HepG2 (cell line): ENCODE measurements around the gene PSMB8. TPM values are rescaled to one million over a fixed set of nuclear protein-coding genes. Genes with fewer than 3 reads are reported as not detected.

Source experiments
- GTF3A ChIP-seq: sonication (generic); formaldehyde crosslinking; conservative IDR thresholded peaks from 2 replicates; pipeline ENCODE4 v1.4.0; 2020; ENCODE audit warnings: mild to moderate bottlenecking, missing genetic modification reagents
- HBP1 ChIP-seq: IDR thresholded peaks from 2 replicates; pipeline ENCODE4 v1.6.1; 2016; ENCODE audit warnings: low read depth, control low read depth
- KAT8 ChIP-seq: IDR thresholded peaks from 2 replicates; pipeline ENCODE4 v1.6.1; 2016; ENCODE audit warnings: missing genetic modification reagents, missing compliant biosample characterization
- MAFK ChIP-seq, 2 experiments: IDR thresholded peaks in 1 of 2; conservative IDR thresholded peaks in 1 of 2; 2 replicates each; pipeline ENCODE4 v1.6.1; 2011; ENCODE audit warnings: improper control_type of control experiment in 2 of 2, low read length in 2 of 2
- MZF1 ChIP-seq: sonication (generic); formaldehyde crosslinking; IDR thresholded peaks from 2 replicates; pipeline ENCODE4 v1.8.1; 2023; ENCODE audit warnings: mild to moderate bottlenecking, missing genetic modification reagents, borderline replicate concordance
- NFYB ChIP-seq: sonication (generic); formaldehyde crosslinking; IDR thresholded peaks from 2 replicates; pipeline ENCODE4 v1.4.0; 2020; ENCODE audit warnings: missing genetic modification reagents
- PLSCR1 ChIP-seq: sonication (generic); formaldehyde crosslinking; IDR thresholded peaks from 2 replicates; pipeline ENCODE4 v1.5.0; 2020; ENCODE audit warnings: missing genetic modification reagents, mild to moderate bottlenecking, borderline replicate concordance
- REPIN1 ChIP-seq: sonication (generic); formaldehyde crosslinking; IDR thresholded peaks from 2 replicates; pipeline ENCODE4 v1.8.0; 2022; ENCODE audit warnings: missing genetic modification reagents, low read depth, mild to moderate bottlenecking, borderline replicate concordance
- ZBTB3 ChIP-seq: sonication (generic); formaldehyde crosslinking; IDR thresholded peaks from 2 replicates; pipeline ENCODE4 v1.4.0; 2020; ENCODE audit warnings: low read depth, mild to moderate bottlenecking, moderate library complexity, missing genetic modification reagents, borderline replicate concordance
- ZNF282 ChIP-seq: fragments of 450-650 bp; IDR thresholded peaks from 2 replicates; pipeline ENCODE4 v1.6.1; 2018; ENCODE audit not compliant: partially characterized antibody
- ZNF460 ChIP-seq: sonication (generic); formaldehyde crosslinking; IDR thresholded peaks from 2 replicates; pipeline ENCODE4 v1.5.1; 2020; ENCODE audit warnings: missing genetic modification reagents, mild to moderate bottlenecking, borderline replicate concordance
- ZNF468 ChIP-seq: sonication (generic); formaldehyde crosslinking; IDR thresholded peaks from 2 replicates; pipeline ENCODE4 v1.8.0; 2022; ENCODE audit warnings: mild to moderate bottlenecking, moderate library complexity, missing genetic modification reagents
- ZNF512 ChIP-seq: sonication (generic); formaldehyde crosslinking; IDR thresholded peaks from 2 replicates; pipeline ENCODE4 v1.4.0; 2020; ENCODE audit warnings: mild to moderate bottlenecking, missing genetic modification reagents
- ZNF547 ChIP-seq: sonication (generic); formaldehyde crosslinking; IDR thresholded peaks from 2 replicates; pipeline ENCODE4 v1.5.1; 2020; ENCODE audit warnings: mild to moderate bottlenecking, missing genetic modification reagents
- ZNF589 ChIP-seq: sonication (generic); formaldehyde crosslinking; conservative IDR thresholded peaks from 2 replicates; pipeline ENCODE4 v1.8.0; 2022; ENCODE audit warnings: mild to moderate bottlenecking, moderate library complexity, missing genetic modification reagents
- ZNF691 ChIP-seq: sonication (generic); formaldehyde crosslinking; IDR thresholded peaks from 2 replicates; pipeline ENCODE4 v1.4.0; 2020; ENCODE audit warnings: missing genetic modification reagents, low read depth, mild to moderate bottlenecking, borderline replicate concordance
- ZNF709 ChIP-seq: sonication (generic); formaldehyde crosslinking; IDR thresholded peaks from 2 replicates; pipeline ENCODE4 v1.5.0; 2020; ENCODE audit warnings: mild to moderate bottlenecking, missing genetic modification reagents
- ZNF879 ChIP-seq: sonication (generic); formaldehyde crosslinking; IDR thresholded peaks from 2 replicates; pipeline ENCODE4 v1.8.1; 2023; ENCODE audit warnings: missing genetic modification reagents
- polyA plus RNA-seq, 8 experiments: library from polyadenylated mRNA; depleted of rRNA in 3 of 8; stranded (reverse) in 7 of 8; unstranded in 1 of 8; fragments of >200 nt; fragmentation: Illumina TruSeq in 4 of 8; extraction: Trizol in 4 of 8; gene quantifications; 2 replicates each; pipeline versions ENCODE4 v1.2.1 to v1.2.3, GENCODE V29; 2011 to 2016; ENCODE audit warnings: low read depth in 4 of 8, missing spikeins in 1 of 8, mixed read lengths in 1 of 8; ENCODE audit not compliant: insufficient read depth in 1 of 8
- total RNA-seq, 5 experiments: library from RNA; depleted of rRNA; stranded (reverse); fragments of >200 nt; fragmentation: Illumina TruSeq; extraction: Trizol; gene quantifications; 2 replicates each; pipeline ENCODE4 v1.2.3, GENCODE V29; 2016; ENCODE audit warnings: low read depth in 1 of 5
- TF ChIP-seq, protein P1 (sequence below): sonication (generic); formaldehyde crosslinking; IDR thresholded peaks from 2 replicates; pipeline ENCODE4 v1.4.0; 2020; ENCODE audit warnings: missing genetic modification reagents, borderline replicate concordance
- TF ChIP-seq, protein P2 (sequence below): IDR thresholded peaks from 2 replicates; pipeline ENCODE4 v1.6.1; 2012; ENCODE audit warnings: inconsistent platforms

The PSMB8 gene
- total and polyA plus RNA-seq, 2 of the 13 experiments (the other 11 are each of a cell fraction or from before 2014, with no cell fraction given) = 30.7 to 64.7 TPM

GRCh38 chr6:32853541-32854375 lies 9.9 kb upstream of the PSMB8 start, which contains the start of the genes PSMB9 and TAP1 (continued):
- TF ChIP-seq, protein P1, sequence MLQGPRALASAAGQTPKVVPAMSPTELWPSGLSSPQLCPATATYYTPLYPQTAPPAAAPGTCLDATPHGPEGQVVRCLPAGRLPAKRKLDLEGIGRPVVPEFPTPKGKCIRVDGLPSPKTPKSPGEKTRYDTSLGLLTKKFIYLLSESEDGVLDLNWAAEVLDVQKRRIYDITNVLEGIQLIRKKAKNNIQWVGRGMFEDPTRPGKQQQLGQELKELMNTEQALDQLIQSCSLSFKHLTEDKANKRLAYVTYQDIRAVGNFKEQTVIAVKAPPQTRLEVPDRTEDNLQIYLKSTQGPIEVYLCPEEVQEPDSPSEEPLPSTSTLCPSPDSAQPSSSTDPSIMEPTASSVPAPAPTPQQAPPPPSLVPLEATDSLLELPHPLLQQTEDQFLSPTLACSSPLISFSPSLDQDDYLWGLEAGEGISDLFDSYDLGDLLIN (CRISPR knock-in tag) = no peak; the same call in 1 of the 2 replicates
- TF ChIP-seq ZNF879 = no peak
- TF ChIP-seq, protein P2, sequence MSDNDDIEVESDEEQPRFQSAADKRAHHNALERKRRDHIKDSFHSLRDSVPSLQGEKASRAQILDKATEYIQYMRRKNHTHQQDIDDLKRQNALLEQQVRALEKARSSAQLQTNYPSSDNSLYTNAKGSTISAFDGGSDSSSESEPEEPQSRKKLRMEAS = peak; percentile 73; the same call in 1 of the 2 replicates
- no peak; the same call in none of the 2 replicates for TF ChIP-seq ZNF709 (CRISPR knock-in tag)
- peak; percentile 39; the same call in 1 of the 2 replicates for TF ChIP-seq ZNF460 (CRISPR knock-in tag)
- TF ChIP-seq NFYB (CRISPR knock-in tag) = 0 out of 2 replicates have a peak, but pooled peaks have one; percentile 25
- TF ChIP-seq ZNF468 (CRISPR knock-in tag) = no peak
- no peak for TF ChIP-seq MAFK (conservative IDR thresholded peaks at IDR 0.05 in 1 of 2, IDR thresholded peaks at IDR 0.05 in 1 of 2; ENCODE audit: low read length in 2 of 2)
- TF ChIP-seq MZF1 (CRISPR knock-in tag) = no peak
- TF ChIP-seq ZNF589 (CRISPR knock-in tag) = no peak
- TF ChIP-seq HBP1 = no peak
- TF ChIP-seq ZBTB3 = no peak
- TF ChIP-seq GTF3A (CRISPR knock-in tag) = no peak
- TF ChIP-seq PLSCR1 (CRISPR knock-in tag) = no peak
- peak; percentile 22; the same call in 1 of the 2 replicates for TF ChIP-seq ZNF691
- TF ChIP-seq ZNF282 = no peak
- TF ChIP-seq REPIN1 (CRISPR knock-in tag) = peak; percentile 91
- no peak; the same call in 1 of the 2 replicates for TF ChIP-seq ZNF512 (CRISPR knock-in tag)
- peak; percentile 83 for TF ChIP-seq KAT8 (CRISPR knock-in tag)
- TF ChIP-seq ZNF547 (CRISPR knock-in tag) = peak; percentile 78
